SK-N-MC (cell line): ENCODE data around the gene CAPN5.

Experiments used
- EZH2 ChIP-seq: fragments of 200-600 bp; sonication (generic); IDR thresholded peaks from one replicate; pipeline ENCODE4 v1.6.1; 2017; ENCODE audit warnings: antibody characterized with exemption
- POLR2AphosphoS5 ChIP-seq: IDR thresholded peaks from 2 replicates; pipeline ENCODE4 v1.6.1; 2012; ENCODE audit warnings: mild to moderate bottlenecking, low read depth, low read length, borderline replicate concordance

DNA sequence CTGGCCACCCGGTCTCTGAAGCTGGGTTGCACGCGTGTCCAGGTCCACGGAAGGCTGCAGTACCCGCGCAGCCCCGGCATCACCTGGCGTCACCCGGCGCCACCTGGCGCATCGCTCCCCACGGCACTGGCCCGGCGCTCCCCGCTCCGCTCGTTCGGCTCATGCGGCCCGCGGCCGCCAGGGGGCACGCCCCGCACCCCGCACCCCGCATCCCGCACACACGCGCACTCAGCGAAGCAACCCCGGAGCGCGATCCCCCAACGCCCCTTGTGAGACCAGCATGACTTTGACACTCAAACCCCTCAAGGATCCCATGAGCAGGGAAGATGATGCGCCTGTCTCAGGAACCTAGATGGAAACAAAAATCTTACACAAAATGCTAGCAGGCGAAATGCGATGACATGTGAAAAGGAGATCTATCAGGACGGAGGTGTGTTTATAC is 20.7 kb upstream of the CAPN5 start:
- TF ChIP-seq POLR2AphosphoS5 (no peak), EZH2 (no peak)
